GM23248 (cell line): ENCODE measurements around the gene SPAG17.

Experiments used
- EZH2 ChIP-seq: fragments of 200-600 bp; sonication (generic); IDR thresholded peaks from 2 replicates; pipeline ENCODE4 v1.6.1; 2018; ENCODE audit warnings: antibody characterized with exemption, mild to moderate bottlenecking; ENCODE audit not compliant: insufficient read depth, poor library complexity, severe bottlenecking
- EZH2phosphoT487 ChIP-seq: fragments of 200-600 bp; sonication (generic); IDR thresholded peaks from 2 replicates; pipeline ENCODE4 v1.6.1; 2018; ENCODE audit warnings: antibody characterized with exemption, moderate library complexity, mild to moderate bottlenecking, low read depth; ENCODE audit not compliant: insufficient read depth

GRCh38 chr1:118200836-118201235, 15.8 kb upstream of the SPAG17 start:
- TF ChIP-seq EZH2phosphoT487 (no peak), EZH2 (no peak)
